Endothelial cell of umbilical vein (primary cell): ENCODE measurements around the gene SCAANT1. TPM values are rescaled to one million over a fixed set of nuclear protein-coding genes. Genes with fewer than 3 reads are reported as not detected.

Source experiments
- BruUV-seq: library from RNA; stranded (reverse); fragments of 400-500 nt; replicated peaks from 2 replicates; lab custom pipeline; 2021; lab: Mats Ljungman, UMichigan
- CTCF ChIA-PET: fragments of 300-600, 350-600 bp; sonication (Branson Sonifier 250); formaldehyde crosslinking; loops from one replicate; lab custom pipeline; 2021; ENCODE audit warnings: antibody characterized with exemption, inconsistent platforms; lab: Charles Lee
- POLR2A ChIA-PET: fragments of 300-600, 350-600 bp; sonication (Branson Sonifier 250); formaldehyde crosslinking; loops from one replicate; lab custom pipeline; 2021; ENCODE audit warnings: antibody characterized with exemption, inconsistent platforms; lab: Charles Lee
- DNase-seq: peaks from one replicate; pipeline ENCODE4 v3.0.0-alpha.2; 2011; ENCODE audit warnings: low read depth, low spot score
- FAIRE-seq: peaks from 2 replicates; lab custom pipeline; 2011; peaks lifted over from hg19 to GRCh38; lab: Jason Lieb, UNC
- H2AFZ ChIP-seq: 2 replicates; pipeline ENCODE4 v1.6.0; 2012; ENCODE audit warnings: low read depth, low read length, control low read depth, inconsistent platforms
- H3K27ac ChIP-seq: 2 replicates; pipeline ENCODE4 v1.5.1; 2011; ENCODE audit warnings: low read depth, mild to moderate bottlenecking, control low read depth, low read length, moderate library complexity; ENCODE audit not compliant: insufficient read depth
- H3K27me3 ChIP-seq, 2 experiments: 2 replicates each; pipeline versions ENCODE4 v1.6.0 to v1.6.1; 2011; ENCODE audit warnings: low read length in 2 of 2, mixed read lengths in 1 of 2; ENCODE audit not compliant: control insufficient read depth in 2 of 2, insufficient read depth in 2 of 2
- H3K36me3 ChIP-seq, 2 experiments: 2 replicates in 1 of 2; 3 replicates in 1 of 2; pipeline ENCODE4 v1.5.1; 2011; ENCODE audit warnings: low read length in 2 of 2, mild to moderate bottlenecking in 1 of 2, moderate library complexity in 1 of 2; ENCODE audit not compliant: control insufficient read depth in 2 of 2, insufficient read depth in 2 of 2; ENCODE audit errors: extremely low read depth in 1 of 2
- H3K4me1 ChIP-seq: 3 replicates; pipeline ENCODE4 v1.5.1; 2011; ENCODE audit warnings: mild to moderate bottlenecking, low read length; ENCODE audit not compliant: control insufficient read depth, insufficient read depth; ENCODE audit errors: extremely low read depth
- H3K4me2 ChIP-seq: 2 replicates; pipeline ENCODE4 v1.6.1; 2011; ENCODE audit warnings: low read length, control low read depth, mixed read lengths; ENCODE audit not compliant: insufficient read depth
- H3K4me3 ChIP-seq, 3 experiments: fragments of 200-600 bp in 1 of 3; sonication (generic), shearing (Covaris generic) in 1 of 3; replicated peaks in 1 of 3; 2 replicates each; pipeline ENCODE4 v1.5.1; 2011 to 2016; ENCODE audit warnings: control low read depth in 3 of 3, low read length in 3 of 3, mild to moderate bottlenecking in 2 of 3, inconsistent platforms in 1 of 3, low read depth in 1 of 3, moderate library complexity in 1 of 3; ENCODE audit not compliant: insufficient read depth in 1 of 3
- H3K79me2 ChIP-seq: 2 replicates; pipeline ENCODE4 v1.6.0; 2012; ENCODE audit warnings: low read length, inconsistent platforms; ENCODE audit not compliant: control insufficient read depth, insufficient read depth
- H3K9ac ChIP-seq: replicated peaks from 2 replicates; pipeline ENCODE3; 2011; ENCODE audit warnings: low read length, control low read depth; ENCODE audit not compliant: insufficient read depth; ENCODE audit errors: extremely low read depth
- H3K9me1 ChIP-seq: replicated peaks from 3 replicates; pipeline ENCODE4 v1.6.0; 2011; ENCODE audit warnings: mild to moderate bottlenecking, low read length; ENCODE audit not compliant: control insufficient read depth, insufficient read depth; ENCODE audit errors: extremely low read depth
- H3K9me3 ChIP-seq: replicated peaks from 2 replicates; pipeline ENCODE4 v1.5.1; 2012; ENCODE audit warnings: low read length, inconsistent platforms; ENCODE audit not compliant: control insufficient read depth, insufficient read depth
- H4K20me1 ChIP-seq: replicated peaks from 2 replicates; pipeline ENCODE3; 2011; ENCODE audit warnings: mild to moderate bottlenecking, low read length; ENCODE audit not compliant: control insufficient read depth, insufficient read depth; ENCODE audit errors: extremely low read depth
- EZH2 ChIP-seq: IDR thresholded peaks from 2 replicates; pipeline ENCODE4 v1.6.1; 2012; ENCODE audit warnings: borderline replicate concordance, low read depth, mild to moderate bottlenecking, moderate library complexity, low read length, inconsistent platforms; ENCODE audit not compliant: severe bottlenecking
- FOS ChIP-seq: IDR thresholded peaks from 2 replicates; pipeline ENCODE4 v1.6.1; 2011; ENCODE audit warnings: mild to moderate bottlenecking, low read length, moderate library complexity, borderline replicate concordance; ENCODE audit not compliant: insufficient read depth
- GATA2 ChIP-seq: IDR thresholded peaks from 2 replicates; pipeline ENCODE4 v1.7.0; 2011; ENCODE audit warnings: low read depth, mild to moderate bottlenecking, moderate library complexity, mixed read lengths, low read length; ENCODE audit not compliant: insufficient read length, insufficient read depth
- JUN ChIP-seq: IDR thresholded peaks from 2 replicates; pipeline ENCODE4 v1.6.1; 2011; ENCODE audit warnings: borderline replicate concordance, low read depth; ENCODE audit not compliant: insufficient read length, insufficient read depth
- MYC ChIP-seq: IDR thresholded peaks from one replicate; pipeline ENCODE4 v1.6.1; 2011; ENCODE audit warnings: mild to moderate bottlenecking, low read depth, low read length
- POLR2A ChIP-seq: IDR thresholded peaks from 2 replicates; pipeline ENCODE4 v1.6.1; 2012; ENCODE audit warnings: low read depth, mild to moderate bottlenecking, control low read depth, low read length
- POLR2AphosphoS5 ChIP-seq: IDR thresholded peaks from 2 replicates; pipeline ENCODE4 v1.6.1; 2012; ENCODE audit warnings: low read depth, mild to moderate bottlenecking, control low read depth, low read length, moderate library complexity; ENCODE audit not compliant: insufficient read depth
- dilution Hi-C: fragments of 300-500 bp; cut with MboI; formaldehyde crosslinking; loops from one replicate; pipeline ENCODE4 v1.15.0; 2019; ENCODE audit warnings: low sequenced_read_pairs; ENCODE audit not compliant: extremely low pct_ligation_motif_present
- intact Hi-C: fragments of 100-400 bp; cut with micrococcal nuclease; formaldehyde crosslinking; loops from one replicate; pipeline ENCODE4 v1.10.0; 2022
- polyA plus RNA-seq, 4 experiments: library from polyadenylated mRNA; depleted of rRNA in 3 of 4; stranded (reverse) in 3 of 4; unstranded in 1 of 4; fragments of >200 nt; gene quantifications; 2 replicates each; pipeline versions ENCODE4 v1.2.1 to v1.2.3, GENCODE V29; 2011 to 2012; ENCODE audit warnings: missing spikeins in 1 of 4
- total RNA-seq: library from RNA; stranded (reverse); gene quantifications from 2 replicates; pipeline ENCODE4 v1.2.3, GENCODE V29; 2021
- TF ChIP-seq, protein P1 (sequence below), 2 donors: IDR thresholded peaks; 1 replicate in 1 of 2; 2 replicates in 1 of 2; pipeline ENCODE4 v1.5.1; 2011; ENCODE audit warnings: low read length in 2 of 2, mild to moderate bottlenecking in 2 of 2, moderate library complexity in 2 of 2, control low read depth in 1 of 2, inconsistent platforms in 1 of 2, low read depth in 1 of 2; ENCODE audit not compliant: insufficient read depth in 1 of 2; ENCODE audit errors: extremely low read depth in 1 of 2
- TF ChIP-seq, protein P2 (sequence below): IDR thresholded peaks from 2 replicates; pipeline ENCODE4 v1.6.1; 2011; ENCODE audit not compliant: insufficient read depth, insufficient read length

Gene SCAANT1
- total and polyA plus RNA-seq, 2 donors (not counting 3 experiments of a cell fraction or from before 2014, with no cell fraction given), result not detected

DNA sequence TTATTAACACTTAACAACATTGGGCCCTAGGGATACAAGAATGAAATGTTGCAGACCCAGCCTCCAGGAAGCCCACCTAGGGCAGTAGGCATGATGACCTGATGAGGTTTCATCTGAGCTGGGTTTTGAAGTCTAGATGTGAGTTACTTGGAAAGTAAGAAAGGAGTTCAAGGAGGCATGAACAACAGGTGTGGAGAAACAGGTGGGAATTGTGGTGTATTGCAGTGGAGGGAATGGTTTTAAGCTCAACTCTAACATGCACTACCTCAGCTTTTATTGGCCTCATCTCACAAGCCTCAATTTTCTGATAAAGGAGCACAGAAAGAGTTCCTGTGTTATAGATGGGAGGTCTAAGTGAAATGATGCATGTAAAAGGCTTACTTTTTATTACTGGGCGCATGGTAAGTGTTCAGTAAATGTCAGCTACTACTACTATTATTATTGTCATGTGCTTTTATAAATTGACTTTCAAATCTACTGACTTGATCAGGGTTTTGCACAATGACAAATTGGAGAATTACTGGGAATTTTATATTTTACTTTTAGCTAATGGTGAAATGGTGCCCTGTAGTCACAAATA lies 19.3 kb downstream of the SCAANT1 start:
- Histone ChIP-seq H3K4me3 (no peak overlapping the region), H3K4me1 (no peaks in the 10 kb centered on the region), H3K79me2 (peaks cover 9% of the 10 kb centered on the region), H3K9ac (no peak overlapping the region), H3K4me2 (no peak overlapping the region), H3K9me3 (no peaks in the 10 kb centered on the region), H3K27me3 (no peaks in the 10 kb centered on the region), H4K20me1 (no peaks in the 10 kb centered on the region), H3K27ac (no peak overlapping the region), H3K9me1 (no peaks in the 10 kb centered on the region), H3K36me3 (no peaks in the 10 kb centered on the region), H2AFZ (no peak overlapping the region)
- BruUV-seq, result no TSS peak
- TF ChIP-seq MYC (no peak), FOS (no peak), GATA2 (no peak), JUN (no peak), POLR2AphosphoS5 (no peak), POLR2A (no peak), EZH2 (no peak)
- TF ChIP-seq, protein P1, sequence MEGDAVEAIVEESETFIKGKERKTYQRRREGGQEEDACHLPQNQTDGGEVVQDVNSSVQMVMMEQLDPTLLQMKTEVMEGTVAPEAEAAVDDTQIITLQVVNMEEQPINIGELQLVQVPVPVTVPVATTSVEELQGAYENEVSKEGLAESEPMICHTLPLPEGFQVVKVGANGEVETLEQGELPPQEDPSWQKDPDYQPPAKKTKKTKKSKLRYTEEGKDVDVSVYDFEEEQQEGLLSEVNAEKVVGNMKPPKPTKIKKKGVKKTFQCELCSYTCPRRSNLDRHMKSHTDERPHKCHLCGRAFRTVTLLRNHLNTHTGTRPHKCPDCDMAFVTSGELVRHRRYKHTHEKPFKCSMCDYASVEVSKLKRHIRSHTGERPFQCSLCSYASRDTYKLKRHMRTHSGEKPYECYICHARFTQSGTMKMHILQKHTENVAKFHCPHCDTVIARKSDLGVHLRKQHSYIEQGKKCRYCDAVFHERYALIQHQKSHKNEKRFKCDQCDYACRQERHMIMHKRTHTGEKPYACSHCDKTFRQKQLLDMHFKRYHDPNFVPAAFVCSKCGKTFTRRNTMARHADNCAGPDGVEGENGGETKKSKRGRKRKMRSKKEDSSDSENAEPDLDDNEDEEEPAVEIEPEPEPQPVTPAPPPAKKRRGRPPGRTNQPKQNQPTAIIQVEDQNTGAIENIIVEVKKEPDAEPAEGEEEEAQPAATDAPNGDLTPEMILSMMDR (IDR thresholded peaks at IDR 0.05; ENCODE audit: extremely low read depth in 1 of 2, insufficient read depth in 1 of 2, low read depth in 1 of 2, low read length in 2 of 2), result no peak
- TF ChIP-seq, protein P2, sequence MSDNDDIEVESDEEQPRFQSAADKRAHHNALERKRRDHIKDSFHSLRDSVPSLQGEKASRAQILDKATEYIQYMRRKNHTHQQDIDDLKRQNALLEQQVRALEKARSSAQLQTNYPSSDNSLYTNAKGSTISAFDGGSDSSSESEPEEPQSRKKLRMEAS, result no peak
- FAIRE-seq, result no peak
- intact Hi-C loops, result no loop called here
- dilution Hi-C loops, result no loop called here
- DNase-seq, result no peak
- ChIA-PET CTCF (no interaction called here), POLR2A (no interaction called here)
